CD14-positive monocyte (primary cell): ENCODE results near the gene AKR1B1. TPM values are rescaled to one million over a fixed set of nuclear protein-coding genes. Genes with fewer than 3 reads are reported as not detected.

ENCODE experiments used
- DNase-seq, 3 donors: peaks; one replicate each; pipeline ENCODE4 v3.0.0-alpha.2; 2011 to 2022
- H2AFZ ChIP-seq: 2 replicates; pipeline ENCODE4 v1.6.0; 2012; ENCODE audit warnings: mild to moderate bottlenecking, low read depth, low read length, inconsistent platforms; ENCODE audit not compliant: insufficient read depth, poor library complexity, severe bottlenecking
- H3K27ac ChIP-seq, 2 donors: 1 replicate in 1 of 2; 2 replicates in 1 of 2; pipeline ENCODE4 v1.5.1; 2012 to 2013; ENCODE audit warnings: low read length in 2 of 2, control low read depth in 1 of 2, inconsistent platforms in 1 of 2, low read depth in 1 of 2, mild to moderate bottlenecking in 1 of 2
- H3K27me3 ChIP-seq, 2 donors: one replicate each; pipeline versions ENCODE4 v1.6.0 to v1.6.1; 2011 to 2013; ENCODE audit warnings: low read length in 2 of 2; ENCODE audit not compliant: control insufficient read depth in 2 of 2, insufficient read depth in 2 of 2
- H3K36me3 ChIP-seq, 2 donors: replicated peaks in 1 of 2; 1 replicate in 1 of 2; 2 replicates in 1 of 2; pipeline versions ENCODE4 v1.5.1 to v1.6.1; 2012 to 2013; ENCODE audit warnings: low read length in 2 of 2, control low read depth in 1 of 2, inconsistent platforms in 1 of 2, mild to moderate bottlenecking in 1 of 2; ENCODE audit not compliant: insufficient read depth in 2 of 2, control insufficient read depth in 1 of 2
- H3K4me1 ChIP-seq, 2 donors: 1 replicate in 1 of 2; 2 replicates in 1 of 2; pipeline versions ENCODE4 v1.5.1 to v1.6.1; 2012 to 2013; ENCODE audit warnings: low read length in 2 of 2, control low read depth in 1 of 2, inconsistent platforms in 1 of 2, mild to moderate bottlenecking in 1 of 2, moderate library complexity in 1 of 2; ENCODE audit not compliant: insufficient read depth in 2 of 2, control insufficient read depth in 1 of 2
- H3K4me2 ChIP-seq: replicated peaks from 2 replicates; pipeline ENCODE3; 2012; ENCODE audit warnings: low read length, moderate library complexity, mild to moderate bottlenecking; ENCODE audit not compliant: poor library complexity, severe bottlenecking; ENCODE audit errors: extremely low read depth
- H3K4me3 ChIP-seq, 3 experiments: fragments of 200-600 bp in 1 of 3; sonication (generic) in 1 of 3; replicated peaks in 1 of 3; 1 replicate in 2 of 3; 2 replicates in 1 of 3; pipeline ENCODE4 v1.5.1; 2011 to 2013; ENCODE audit warnings: low read length in 3 of 3, mild to moderate bottlenecking in 3 of 3, control low read depth in 2 of 3, low read depth in 2 of 3, inconsistent platforms in 1 of 3, moderate library complexity in 1 of 3
- H3K79me2 ChIP-seq: 2 replicates; pipeline ENCODE4 v1.6.0; 2012; ENCODE audit warnings: mild to moderate bottlenecking, control low read depth, inconsistent platforms, low read length, moderate library complexity; ENCODE audit not compliant: insufficient read depth
- H3K9ac ChIP-seq: 2 replicates; pipeline ENCODE4 v1.6.0; 2017; ENCODE audit warnings: low read length, mild to moderate bottlenecking; ENCODE audit not compliant: insufficient read depth, poor library complexity, severe bottlenecking
- H3K9me3 ChIP-seq, 2 donors: replicated peaks in 1 of 2; 1 replicate in 1 of 2; 2 replicates in 1 of 2; pipeline versions ENCODE4 v1.5.1 to v1.6.1; 2012 to 2013; ENCODE audit warnings: low read length in 2 of 2, control low read depth in 1 of 2; ENCODE audit not compliant: control insufficient read depth in 1 of 2, insufficient read depth in 1 of 2
- H4K20me1 ChIP-seq: 2 replicates; pipeline ENCODE4 v1.6.0; 2012; ENCODE audit warnings: mild to moderate bottlenecking, low read length, control low read depth, moderate library complexity; ENCODE audit not compliant: insufficient read depth
- H3K27ac Mint-ChIP-seq, 7 donors: one replicate each; pipeline ENCODE4 v1.8.0; 2020; ENCODE audit warnings: mild to moderate bottlenecking in 7 of 7, mixed read lengths in 7 of 7, moderate library complexity in 6 of 7, inconsistent platforms in 2 of 7
- H3K27me3 Mint-ChIP-seq, 3 donors: one replicate each; pipeline ENCODE4 v1.8.0; 2021 to 2022; ENCODE audit warnings: low read depth in 3 of 3, mild to moderate bottlenecking in 3 of 3, mixed read lengths in 3 of 3, moderate library complexity in 3 of 3, inconsistent platforms in 1 of 3
- H3K36me3 Mint-ChIP-seq, 2 donors: one replicate each; pipeline ENCODE4 v1.8.0; 2020; ENCODE audit warnings: mixed read lengths in 2 of 2, inconsistent platforms in 1 of 2, mild to moderate bottlenecking in 1 of 2
- H3K4me1 Mint-ChIP-seq: one replicate; pipeline ENCODE4 v1.8.0; 2020; ENCODE audit warnings: mild to moderate bottlenecking, mixed read lengths
- H3K4me3 Mint-ChIP-seq, 2 donors: one replicate each; pipeline ENCODE4 v1.8.0; 2020; ENCODE audit warnings: mild to moderate bottlenecking in 2 of 2, mixed read lengths in 2 of 2, moderate library complexity in 1 of 2
- H3K9me3 Mint-ChIP-seq, 7 donors: one replicate each; pipeline ENCODE4 v1.8.0; 2020 to 2022; ENCODE audit warnings: mixed read lengths in 7 of 7, mild to moderate bottlenecking in 6 of 7, moderate library complexity in 6 of 7, inconsistent platforms in 2 of 7
- CTCF ChIP-seq: fragments of 200-600 bp; IDR thresholded peaks from one replicate; pipeline ENCODE4 v1.8.0; 2022; ENCODE audit warnings: antibody characterized with exemption, mild to moderate bottlenecking
- WGBS: methylation state at CpG from one replicate; pipeline ENCODE4 v1.1.5; 2013; ENCODE audit warnings: missing lambda C conversion rate; ENCODE audit not compliant: insufficient coverage; 5-methylcytosine and 5-hydroxymethylcytosine counted together
- intact Hi-C, 2 donors: fragments of 100-400 bp; cut with micrococcal nuclease; formaldehyde crosslinking; loops; one replicate each; pipeline versions ENCODE4 v1.15.0 to v1.15.1; 2023
- polyA plus RNA-seq, 3 donors: library from polyadenylated mRNA; depleted of rRNA in 1 of 3; unstranded in 2 of 3; stranded (reverse) in 1 of 3; fragments of 300-500 nt in 2 of 3; fragments of >200 nt in 1 of 3; fragmentation: Illumina TruSeq in 2 of 3; gene quantifications; 1 replicate in 2 of 3; 2 replicates in 1 of 3; pipeline ENCODE4 v1.2.3, GENCODE V29; 2012 to 2021

Gene AKR1B1
- polyA plus RNA-seq, 3 donors = 50.1 to 66.4 (median 62.6) TPM

DNA sequence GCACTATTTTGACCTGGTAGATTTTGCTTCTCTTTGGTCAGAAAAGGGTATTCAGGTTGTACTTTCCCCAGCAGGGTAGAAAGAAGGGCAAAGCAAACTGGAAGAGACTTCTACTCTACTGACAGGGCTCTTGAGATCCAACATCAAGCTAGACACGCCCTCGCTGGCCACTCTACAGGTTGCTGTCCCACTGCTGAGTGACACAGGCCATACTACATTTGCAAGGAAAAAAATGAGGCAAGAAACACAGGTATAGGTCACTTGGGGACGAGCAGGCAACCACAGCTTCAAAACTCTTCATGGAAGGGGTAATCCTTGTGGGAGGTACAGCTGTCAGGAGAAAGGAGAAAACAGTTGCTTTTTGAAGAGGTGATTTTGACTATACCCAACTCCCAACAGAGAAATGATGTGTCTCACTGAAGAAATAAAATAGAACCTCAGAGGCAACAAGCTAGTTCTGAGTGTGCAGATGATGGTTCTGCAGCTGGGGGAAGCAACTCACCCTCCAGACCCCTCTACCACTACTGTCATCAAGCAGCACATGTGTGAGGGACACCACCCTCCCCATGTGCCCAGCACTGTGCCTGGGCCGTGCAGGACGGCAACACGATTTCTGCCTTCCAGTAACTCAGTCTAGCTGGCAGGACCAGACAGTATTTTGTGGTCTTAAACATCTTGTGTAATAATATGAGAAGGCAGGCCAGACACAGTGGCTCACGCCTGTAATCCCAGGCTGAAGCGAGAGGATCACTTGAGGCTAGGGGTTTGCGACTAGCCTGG is 16.3 kb downstream of the AKR1B1 start:
- Mint-ChIP-seq H3K4me3 (no peak overlapping the region), H3K27ac (peak overlapping the region in 1 of 7 donors; percentile 35), H3K9me3 (peaks cover 0 to 9% (median 3%) of the 10 kb centered on the region in 7 donors), H3K4me1 (peaks cover 25% of the 10 kb centered on the region), H3K36me3 (peaks cover 44 to 57% of the 10 kb centered on the region in 2 donors), H3K27me3 (peaks cover 0 to 4% (median 0%) of the 10 kb centered on the region in 3 donors)
- Histone ChIP-seq H3K4me3 (no peak overlapping the region), H3K9ac (no peak overlapping the region), H4K20me1 (no peaks in the 10 kb centered on the region), H3K27ac (no peak overlapping the region), H2AFZ (no peak overlapping the region), H3K4me2 (no peak overlapping the region), H3K9me3 (peaks cover 0 to 4% of the 10 kb centered on the region in 2 donors), H3K36me3 (peaks cover 17 to 60% of the 10 kb centered on the region in 2 donors), H3K79me2 (no peaks in the 10 kb centered on the region), H3K4me1 (peaks cover 20% of the 10 kb centered on the region in 2 donors), H3K27me3 (no peaks in the 10 kb centered on the region)
- 97% methylated on average over 5 of the region's 9 CpGs for WGBS
- no peak for DNase-seq
- intact Hi-C loops = no loop called here
- no peak for TF ChIP-seq CTCF

- H2AFZ ChIP-seq = no peak overlapping the region
- Mint-ChIP-seq H3K36me3 (peaks cover 33 to 46% of the 10 kb centered on the region in 2 donors), H3K9me3 (peaks cover 0 to 12% (median 4%) of the 10 kb centered on the region in 7 donors), H3K4me1 (peaks cover 24% of the 10 kb centered on the region), H3K27me3 (peaks cover 0 to 4% (median 0%) of the 10 kb centered on the region in 3 donors), H3K4me3 (no peak overlapping the region), H3K27ac (no peak overlapping the region)
- no peaks in the 10 kb centered on the region for H4K20me1 ChIP-seq
- DNase-seq = no peak
- no peak overlapping the region for H3K9ac ChIP-seq
- H3K27ac ChIP-seq = no peak overlapping the region
- 100% methylated on average over 2 of the region's 4 CpGs for WGBS
- H3K4me3 ChIP-seq = no peak overlapping the region
- H3K4me1 ChIP-seq = peaks cover 19% of the 10 kb centered on the region in 2 donors
- intact Hi-C loops = no loop called here
- H3K79me2 ChIP-seq = no peaks in the 10 kb centered on the region
- TF ChIP-seq CTCF = no peak
- no peak overlapping the region for H3K4me2 ChIP-seq
- H3K9me3 ChIP-seq = peaks cover 0 to 4% of the 10 kb centered on the region in 2 donors
- peaks cover 7 to 46% of the 10 kb centered on the region in 2 donors for H3K36me3 ChIP-seq
- no peaks in the 10 kb centered on the region for H3K27me3 ChIP-seq
These were observed 17.6 kb downstream of the AKR1B1 start for GRCh38 chr7:134441264-134441663.
